ENCODE data around the gene GPRC6A.
A peak's percentile ranks its signal among the peaks of the same experiment; 100 is the strongest.
"Not testable (repeated sequence)": the region's sequence is repeated elsewhere in the genome, so short reads cannot be mapped to it uniquely, and the experiment has no call there.

GPRC6A gene

DNA sequence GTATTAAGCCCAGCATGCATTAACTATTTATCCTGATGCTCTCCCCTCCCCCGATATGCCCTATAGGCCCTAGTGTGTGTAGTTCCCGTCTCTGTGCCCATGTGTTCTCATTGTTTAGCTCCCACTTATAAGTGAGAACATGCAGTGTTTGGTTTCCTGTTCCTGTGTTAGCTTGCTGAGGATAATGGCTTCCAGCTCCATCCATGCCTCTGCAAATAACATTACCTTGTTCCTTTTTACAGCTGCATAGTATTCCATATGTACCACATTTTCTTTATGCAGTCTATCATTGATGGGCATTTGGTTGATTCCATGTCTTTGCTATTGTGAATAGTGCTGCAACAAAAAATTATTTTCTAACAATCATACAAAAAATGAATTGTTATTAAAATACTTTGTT, 5.6 kb upstream of the GPRC6A start:
- not testable (repeated sequence) for H3K4me1 Mint-ChIP-seq (ENCODE audit: low read depth); H3K27me3 Mint-ChIP-seq (ENCODE audit: low read depth); H3K4me3 Mint-ChIP-seq; H3K36me3 Mint-ChIP-seq (ENCODE audit: low read depth); H3K27ac Mint-ChIP-seq; DNase-seq (ENCODE audit: low spot score); H3K9me3 Mint-ChIP-seq

DNA sequence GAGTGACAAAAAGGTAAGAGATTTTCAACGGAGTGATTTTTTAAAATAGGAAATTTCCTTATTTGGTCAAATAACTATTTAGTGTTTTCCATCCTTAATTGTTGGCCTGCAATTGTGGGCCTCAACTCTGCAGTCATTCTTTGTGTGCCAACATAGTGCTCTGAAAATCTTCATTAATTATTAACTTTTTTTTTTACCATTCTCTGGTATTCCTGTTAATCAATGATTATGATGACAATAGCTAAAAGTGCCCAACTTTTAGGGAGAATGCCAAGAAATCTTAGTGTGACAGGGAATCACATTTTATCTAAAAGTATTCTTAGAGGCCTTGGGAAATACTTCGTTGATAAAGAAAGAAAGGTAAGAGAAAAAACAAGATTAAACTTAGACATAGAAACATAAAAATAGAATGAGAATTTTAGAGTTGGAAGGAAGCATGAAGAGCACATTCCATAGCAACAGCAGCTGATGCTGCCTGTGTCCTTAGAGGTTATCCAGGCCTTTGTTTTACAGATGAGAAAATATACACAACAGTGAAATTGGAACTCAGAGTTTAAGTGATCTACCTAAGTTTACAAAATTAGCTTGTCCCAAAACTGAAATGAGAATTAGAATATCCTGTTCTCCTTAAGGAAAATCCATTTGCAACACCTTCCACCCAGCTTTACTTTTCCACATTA, 1.2 kb downstream of the GPRC6A start:
- Mint-ChIP-seq H3K27ac (no peak overlapping the region), H3K27me3 (ENCODE audit: low read depth) (no peaks in the 10 kb centered on the region), H3K36me3 (ENCODE audit: low read depth) (no peaks in the 10 kb centered on the region), H3K4me1 (ENCODE audit: low read depth) (no peaks in the 10 kb centered on the region), H3K4me3 (no peak overlapping the region), H3K9me3 (peaks cover 4% of the 10 kb centered on the region)
- no peak for DNase-seq (ENCODE audit: low spot score)

DNA sequence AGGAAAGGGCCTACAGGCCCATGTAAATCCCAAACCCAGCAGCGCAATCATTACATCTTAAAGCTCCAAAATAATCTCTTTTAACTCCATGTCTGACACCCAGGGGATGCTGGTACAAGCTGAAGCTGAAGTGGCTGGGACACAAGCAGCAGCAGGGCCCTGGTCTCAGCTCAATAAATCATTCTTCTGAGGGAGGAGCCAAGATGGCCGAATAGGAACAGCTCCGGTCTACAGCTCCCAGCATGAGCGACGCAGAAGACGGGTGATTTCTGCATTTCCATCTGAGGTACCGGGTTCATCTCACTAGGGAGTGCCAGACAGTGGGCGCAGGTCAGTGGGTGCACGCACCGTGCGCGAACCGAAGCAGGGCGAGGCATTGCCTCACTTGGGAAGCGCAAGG, 12.5 kb downstream of the GPRC6A start:
- not testable (repeated sequence) for H3K27me3 Mint-ChIP-seq (ENCODE audit: low read depth); H3K4me1 Mint-ChIP-seq (ENCODE audit: low read depth)

DNA sequence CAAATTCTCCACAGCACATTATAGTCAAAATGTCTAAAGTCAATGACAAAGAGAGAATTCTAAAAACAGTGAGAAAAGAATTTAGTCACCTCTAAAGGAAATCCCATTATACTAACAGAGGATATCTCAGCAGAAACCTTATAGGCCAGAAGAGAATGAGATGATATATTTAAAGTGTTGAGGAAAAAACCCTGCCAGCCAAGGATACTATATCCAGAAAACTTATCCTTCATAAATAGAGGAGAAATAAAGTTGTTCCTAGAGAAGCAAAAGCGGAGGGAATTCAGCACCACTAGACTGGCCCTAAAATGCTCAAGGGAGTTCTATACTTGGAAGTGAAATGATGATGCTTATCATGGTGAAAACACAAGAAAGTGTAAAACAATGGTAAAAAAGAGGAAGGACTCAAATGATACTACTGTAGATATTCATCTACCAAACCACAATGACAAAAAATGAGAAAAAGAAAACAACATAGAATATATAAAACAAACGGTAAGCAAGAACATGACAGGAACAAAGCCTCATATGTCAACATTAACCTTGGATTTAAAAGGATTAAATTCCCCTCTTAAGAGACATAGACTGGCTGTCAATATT, 16.7 kb downstream of the GPRC6A start:
- no peak overlapping the region for H3K27ac Mint-ChIP-seq
- no peak overlapping the region for H3K4me3 Mint-ChIP-seq
- no peaks in the 10 kb centered on the region for H3K4me1 Mint-ChIP-seq (ENCODE audit: low read depth)
- DNase-seq (ENCODE audit: low spot score), result no peak
- H3K36me3 Mint-ChIP-seq (ENCODE audit: low read depth), result no peaks in the 10 kb centered on the region
- peaks cover 8% of the 10 kb centered on the region for H3K9me3 Mint-ChIP-seq
- no peaks in the 10 kb centered on the region for H3K27me3 Mint-ChIP-seq (ENCODE audit: low read depth)

More for the DNA sequence above, 12.5 kb downstream of the GPRC6A start:
- H3K27ac Mint-ChIP-seq; DNase-seq (ENCODE audit: low spot score); H3K4me3 Mint-ChIP-seq; H3K9me3 Mint-ChIP-seq; H3K36me3 Mint-ChIP-seq (ENCODE audit: low read depth): not testable (repeated sequence)

DNA sequence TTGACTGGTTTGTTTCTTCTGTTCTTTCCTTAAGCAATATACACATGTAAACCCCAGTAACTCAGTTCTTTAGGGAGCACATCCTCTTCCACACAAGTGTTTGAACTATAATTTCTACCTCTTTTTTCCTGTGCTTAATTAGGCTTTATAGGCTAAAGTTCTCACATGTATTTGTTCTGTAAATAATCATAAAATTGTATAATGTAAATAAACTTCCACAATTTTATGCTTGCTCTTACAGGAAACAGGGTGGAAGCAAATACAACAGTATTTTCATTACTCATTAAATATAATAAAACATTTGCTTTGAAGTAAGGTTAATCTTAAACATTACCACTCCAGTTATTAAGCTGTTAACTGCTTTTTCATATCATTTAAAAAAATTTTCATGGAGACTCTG, 26.9 kb downstream of the GPRC6A start:
- Mint-ChIP-seq H3K36me3 (ENCODE audit: low read depth) (no peaks in the 10 kb centered on the region), H3K4me1 (ENCODE audit: low read depth) (peaks cover 3% of the 10 kb centered on the region), H3K4me3 (no peak overlapping the region), H3K27me3 (ENCODE audit: low read depth) (peaks cover 7% of the 10 kb centered on the region), H3K9me3 (no peaks in the 10 kb centered on the region), H3K27ac (no peak overlapping the region)
- DNase-seq (ENCODE audit: low spot score), result no peak

DNA sequence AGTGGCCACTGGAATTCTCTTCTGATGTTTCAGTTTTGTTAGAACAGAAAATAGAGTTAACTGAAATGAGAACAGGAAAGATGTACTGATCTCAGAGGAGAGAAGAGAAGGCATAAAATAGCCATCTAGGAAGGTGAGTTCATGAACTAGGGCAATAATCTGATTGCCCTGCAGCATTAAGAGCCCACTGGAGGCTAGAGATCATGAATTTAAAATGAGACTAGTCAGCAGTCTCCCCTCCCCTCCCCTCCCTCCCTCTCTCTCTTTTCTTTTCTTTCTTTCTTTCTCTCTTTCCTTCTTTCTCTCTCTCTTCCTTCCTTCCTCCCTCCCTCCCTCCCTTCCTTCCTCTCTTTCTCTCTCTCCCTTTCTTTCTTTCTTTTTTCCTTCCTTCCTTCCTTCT, 28.9 kb downstream of the GPRC6A start:
- Mint-ChIP-seq H3K27ac (no peak overlapping the region), H3K36me3 (ENCODE audit: low read depth) (no peaks in the 10 kb centered on the region), H3K4me3 (no peak overlapping the region), H3K27me3 (ENCODE audit: low read depth) (peaks cover 7% of the 10 kb centered on the region), H3K9me3 (no peaks in the 10 kb centered on the region), H3K4me1 (ENCODE audit: low read depth) (peaks cover 3% of the 10 kb centered on the region)
- DNase-seq (ENCODE audit: low spot score), result no peak

DNA sequence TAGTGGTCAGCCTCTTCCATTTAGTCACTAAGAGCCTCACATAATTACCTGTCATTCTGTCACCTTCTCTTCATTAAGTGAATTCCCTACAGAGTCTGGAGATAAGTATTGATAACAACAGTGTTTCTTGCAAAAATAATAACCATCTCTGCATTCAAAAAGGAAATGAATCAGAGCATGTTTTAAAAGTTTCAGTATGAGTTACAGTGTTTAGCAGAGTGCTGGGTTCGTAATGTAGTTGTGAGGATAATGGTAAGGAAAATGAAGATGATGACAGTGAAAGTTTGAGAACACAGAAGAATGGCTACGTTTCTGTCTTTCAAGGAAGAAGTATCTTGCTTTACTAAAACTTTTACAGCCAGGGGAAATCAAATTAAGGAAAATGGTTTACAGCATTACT, 31.3 kb downstream of the GPRC6A start:
- H3K4me1 Mint-ChIP-seq (ENCODE audit: low read depth), result peaks cover 3% of the 10 kb centered on the region

DNA sequence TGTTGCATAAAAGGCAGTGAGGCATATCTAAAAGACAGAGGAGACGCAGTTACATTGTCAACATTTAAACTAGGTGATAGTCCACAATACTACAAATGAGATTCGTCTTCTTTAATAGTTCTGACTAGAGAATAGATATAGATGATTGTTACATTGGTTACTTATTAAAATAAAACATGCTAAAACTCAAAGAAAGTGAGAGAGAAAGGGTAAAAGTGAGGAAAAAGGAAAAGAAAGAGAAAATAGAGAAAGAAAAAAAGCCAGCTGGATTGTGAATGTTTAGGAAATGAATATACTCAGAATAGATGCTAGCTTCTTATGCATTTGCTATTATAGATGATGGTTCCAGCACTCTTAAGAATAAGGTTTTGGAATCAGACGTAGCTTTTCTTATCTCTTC, 35.7 kb downstream of the GPRC6A start:
- Mint-ChIP-seq H3K9me3 (no peaks in the 10 kb centered on the region), H3K36me3 (ENCODE audit: low read depth) (no peaks in the 10 kb centered on the region), H3K27ac (no peak overlapping the region), H3K4me3 (no peak overlapping the region), H3K27me3 (ENCODE audit: low read depth) (peaks cover 2% of the 10 kb centered on the region), H3K4me1 (ENCODE audit: low read depth) (peaks cover 3% of the 10 kb centered on the region)
- DNase-seq (ENCODE audit: low spot score), result no peak

More for the DNA sequence above, 31.3 kb downstream of the GPRC6A start:
- Mint-ChIP-seq H3K27me3 (ENCODE audit: low read depth) (peaks cover 2% of the 10 kb centered on the region), H3K4me3 (no peak overlapping the region), H3K27ac (no peak overlapping the region), H3K36me3 (ENCODE audit: low read depth) (no peaks in the 10 kb centered on the region), H3K9me3 (no peaks in the 10 kb centered on the region)
- DNase-seq (ENCODE audit: low spot score), result no peak

DNA sequence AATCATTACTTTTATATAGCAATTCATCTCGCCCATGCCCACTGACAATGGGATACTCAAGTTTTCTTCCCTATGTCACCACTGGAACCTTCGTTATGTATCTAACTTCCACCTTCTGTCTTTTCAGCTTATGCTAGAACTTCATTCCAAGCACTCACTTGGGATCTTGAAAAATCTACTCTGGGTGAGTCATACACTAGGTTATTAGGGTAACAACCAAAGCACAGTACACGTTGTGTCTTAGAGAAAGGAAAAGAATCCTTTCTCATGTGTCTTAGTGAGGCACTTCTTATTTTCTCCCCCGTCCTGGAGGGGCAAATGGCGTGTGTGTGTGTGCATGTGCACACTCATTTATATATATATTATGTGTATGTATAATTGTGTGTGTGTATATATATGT, 45.0 kb downstream of the GPRC6A start:
- DNase-seq (ENCODE audit: low spot score), result no peak
- H3K4me1 Mint-ChIP-seq (ENCODE audit: low read depth), result peaks cover 2% of the 10 kb centered on the region
- H3K4me3 Mint-ChIP-seq, result no peak overlapping the region
- H3K36me3 Mint-ChIP-seq (ENCODE audit: low read depth), result no peaks in the 10 kb centered on the region
- H3K9me3 Mint-ChIP-seq, result no peaks in the 10 kb centered on the region
- peaks cover 2% of the 10 kb centered on the region for H3K27me3 Mint-ChIP-seq (ENCODE audit: low read depth)
- no peak overlapping the region for H3K27ac Mint-ChIP-seq

DNA sequence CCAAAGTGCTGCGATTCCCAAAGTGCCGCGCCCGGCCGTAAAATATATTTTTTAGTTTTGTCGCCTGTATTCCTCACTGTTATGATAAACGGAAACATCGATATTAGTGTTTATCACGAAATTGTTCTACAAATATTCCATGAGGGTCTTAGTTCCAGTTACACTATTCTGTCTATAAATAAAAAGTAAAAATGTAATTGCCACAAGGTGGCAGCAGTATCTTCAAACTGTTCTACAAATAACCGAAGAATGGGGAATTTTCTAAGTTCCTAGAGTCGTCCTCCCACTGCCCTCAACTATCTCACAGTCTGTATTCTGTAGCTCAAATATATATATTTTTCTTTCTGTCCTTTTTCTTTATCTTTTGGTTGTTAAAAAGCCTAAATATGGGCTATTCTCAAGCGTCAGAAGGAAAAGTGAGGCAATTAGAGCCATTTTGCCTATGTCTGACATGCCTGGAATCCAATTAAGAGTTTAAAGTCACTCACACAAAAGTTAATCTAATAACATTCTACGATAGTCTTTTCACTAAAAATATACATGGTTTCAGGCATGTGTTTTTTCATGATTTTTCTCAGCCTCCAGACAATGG, 49.2 kb downstream of the GPRC6A start:
- H3K4me3 Mint-ChIP-seq, result no peak overlapping the region
- peaks cover 2% of the 10 kb centered on the region for H3K4me1 Mint-ChIP-seq (ENCODE audit: low read depth)
- no peak overlapping the region for H3K27ac Mint-ChIP-seq
- H3K27me3 Mint-ChIP-seq (ENCODE audit: low read depth), result peaks cover 4% of the 10 kb centered on the region
- no peaks in the 10 kb centered on the region for H3K36me3 Mint-ChIP-seq (ENCODE audit: low read depth)
- no peak for DNase-seq (ENCODE audit: low spot score)
- no peaks in the 10 kb centered on the region for H3K9me3 Mint-ChIP-seq

DNA sequence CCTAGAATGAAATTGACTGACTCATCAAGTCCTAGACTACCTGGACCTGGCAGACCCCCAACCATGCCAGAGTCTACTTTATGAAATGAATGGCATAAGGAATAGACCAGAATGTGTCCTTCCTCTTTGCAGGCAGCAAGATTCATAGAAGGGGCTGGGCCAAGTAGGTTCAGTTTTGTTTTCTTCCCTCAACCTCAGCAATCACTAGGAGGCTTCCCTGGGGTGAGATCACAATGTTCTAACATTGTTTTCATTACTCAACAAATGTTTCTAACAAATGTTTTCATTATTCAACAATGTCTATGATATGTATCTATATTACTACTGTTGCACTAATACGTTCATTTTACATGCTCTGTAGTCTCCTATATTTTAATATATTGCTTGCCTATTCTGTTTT, 55.0 kb downstream of the GPRC6A start:
- DNase-seq (ENCODE audit: low spot score), result no peak
- Mint-ChIP-seq H3K27me3 (ENCODE audit: low read depth) (peaks cover 9% of the 10 kb centered on the region), H3K4me1 (ENCODE audit: low read depth) (no peaks in the 10 kb centered on the region), H3K9me3 (no peaks in the 10 kb centered on the region), H3K4me3 (no peak overlapping the region), H3K36me3 (ENCODE audit: low read depth) (no peaks in the 10 kb centered on the region), H3K27ac (no peak overlapping the region)

DNA sequence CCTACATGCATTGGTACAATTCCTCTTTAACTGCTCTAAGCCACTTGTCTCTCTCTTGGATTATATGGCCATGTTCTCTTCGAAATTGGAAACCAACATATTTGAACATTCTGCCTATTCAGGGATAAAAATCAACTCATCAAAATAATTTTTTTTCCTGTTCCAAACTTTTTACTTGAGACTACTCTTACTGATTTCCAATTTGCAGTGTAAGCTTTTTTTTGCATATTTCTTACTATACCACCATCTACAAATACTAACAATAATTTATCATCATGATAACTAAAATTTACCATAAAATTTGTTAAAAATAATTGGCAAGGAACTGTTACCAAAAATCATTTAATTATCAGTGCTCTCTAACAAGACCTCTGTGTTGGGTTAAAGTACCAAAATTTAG, 56.4 kb downstream of the GPRC6A start:
- Mint-ChIP-seq H3K4me3 (no peak overlapping the region), H3K27ac (no peak overlapping the region), H3K36me3 (ENCODE audit: low read depth) (no peaks in the 10 kb centered on the region), H3K4me1 (ENCODE audit: low read depth) (no peaks in the 10 kb centered on the region), H3K9me3 (no peaks in the 10 kb centered on the region), H3K27me3 (ENCODE audit: low read depth) (peaks cover 12% of the 10 kb centered on the region)
- no peak for DNase-seq (ENCODE audit: low spot score)

DNA sequence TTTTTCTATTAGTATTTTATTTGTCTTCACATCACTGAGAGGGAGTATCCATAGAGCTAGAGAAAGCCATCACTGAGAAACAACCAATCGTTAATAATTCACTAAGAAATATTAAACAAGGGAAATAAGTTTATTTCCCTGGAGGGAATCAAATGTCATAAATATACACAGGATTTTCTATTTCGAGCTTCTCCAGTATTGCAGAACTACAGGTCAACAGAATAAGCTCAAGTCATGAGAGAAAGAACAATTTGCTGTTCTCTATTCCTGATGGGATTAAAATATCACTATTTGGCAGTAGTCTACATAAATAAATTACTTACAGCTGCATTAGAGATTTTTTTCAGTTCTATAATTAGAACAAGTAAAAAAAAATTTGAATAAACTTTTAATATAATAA, 61.2 kb downstream of the GPRC6A start:
- H3K27me3 Mint-ChIP-seq (ENCODE audit: low read depth), result peaks cover 53% of the 10 kb centered on the region
- no peaks in the 10 kb centered on the region for H3K9me3 Mint-ChIP-seq
- H3K36me3 Mint-ChIP-seq (ENCODE audit: low read depth), result no peaks in the 10 kb centered on the region
- H3K4me1 Mint-ChIP-seq (ENCODE audit: low read depth), result peaks cover 4% of the 10 kb centered on the region
- H3K4me3 Mint-ChIP-seq, result no peak overlapping the region
- no peak for DNase-seq (ENCODE audit: low spot score)
- no peak overlapping the region for H3K27ac Mint-ChIP-seq

DNA sequence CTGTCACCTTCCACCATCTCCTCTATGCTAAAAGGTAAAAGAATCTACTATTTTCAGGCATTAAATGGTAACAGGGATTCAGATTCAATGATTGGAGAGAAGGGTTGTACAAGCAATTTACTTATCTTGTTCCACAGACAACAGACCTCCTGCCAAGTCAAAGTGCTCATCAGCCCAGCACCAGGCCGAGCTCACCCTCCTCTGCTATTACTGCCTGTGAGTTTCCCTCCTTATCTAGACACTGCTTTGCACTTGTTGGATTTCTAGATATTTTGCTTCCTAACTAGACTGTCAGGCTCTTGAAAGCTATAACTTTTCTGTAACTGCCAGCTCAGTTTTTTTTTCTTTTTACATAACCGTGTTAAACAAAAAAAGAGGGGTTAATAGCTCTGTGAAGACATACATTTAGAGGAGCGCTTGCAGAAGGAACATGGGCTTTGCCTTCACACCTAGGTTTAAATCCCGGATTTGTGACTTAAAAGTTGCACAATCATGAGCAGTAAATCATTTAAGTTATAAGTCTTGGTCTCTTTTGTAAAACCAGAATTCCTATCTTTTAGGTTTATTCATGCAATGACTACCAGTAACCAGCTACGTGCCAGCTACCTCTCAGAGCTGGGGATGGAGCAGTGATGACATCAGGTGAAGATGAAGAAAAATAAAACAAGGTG, 62.2 kb downstream of the GPRC6A start:
- Mint-ChIP-seq H3K27ac (no peak overlapping the region), H3K36me3 (ENCODE audit: low read depth) (no peaks in the 10 kb centered on the region), H3K4me3 (peak overlapping the region; percentile 63), H3K9me3 (no peaks in the 10 kb centered on the region), H3K4me1 (ENCODE audit: low read depth) (peaks cover 4% of the 10 kb centered on the region), H3K27me3 (ENCODE audit: low read depth) (peaks cover 64% of the 10 kb centered on the region)
- no peak for DNase-seq (ENCODE audit: low spot score)
